ENCODE results near the gene SLC35F3.

DNA sequence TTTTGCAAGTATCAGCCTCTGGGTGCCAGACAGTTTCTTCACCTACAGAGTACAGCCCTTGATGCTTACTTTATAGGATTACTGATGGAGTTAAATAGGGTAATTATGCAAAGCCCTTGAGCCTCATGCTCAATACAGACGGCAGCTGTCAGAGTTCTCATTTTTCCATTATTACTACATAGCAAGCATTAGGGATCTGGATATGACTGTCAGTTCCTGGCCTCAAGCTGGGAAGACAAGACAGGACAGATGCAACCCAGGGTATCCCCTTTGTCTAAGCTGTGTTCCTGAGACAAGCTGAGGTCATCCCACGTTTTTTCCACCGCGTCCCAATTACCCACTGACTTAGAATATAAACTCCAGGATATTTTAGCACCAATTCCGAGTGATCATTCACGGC lies 94.4 kb downstream of the SLC35F3 start:
- no peak for TF ChIP-seq TAF1 (IDR thresholded peaks at IDR 0.05; ENCODE audit: borderline replicate concordance, insufficient read depth, low read length)
- TF ChIP-seq, protein P1, sequence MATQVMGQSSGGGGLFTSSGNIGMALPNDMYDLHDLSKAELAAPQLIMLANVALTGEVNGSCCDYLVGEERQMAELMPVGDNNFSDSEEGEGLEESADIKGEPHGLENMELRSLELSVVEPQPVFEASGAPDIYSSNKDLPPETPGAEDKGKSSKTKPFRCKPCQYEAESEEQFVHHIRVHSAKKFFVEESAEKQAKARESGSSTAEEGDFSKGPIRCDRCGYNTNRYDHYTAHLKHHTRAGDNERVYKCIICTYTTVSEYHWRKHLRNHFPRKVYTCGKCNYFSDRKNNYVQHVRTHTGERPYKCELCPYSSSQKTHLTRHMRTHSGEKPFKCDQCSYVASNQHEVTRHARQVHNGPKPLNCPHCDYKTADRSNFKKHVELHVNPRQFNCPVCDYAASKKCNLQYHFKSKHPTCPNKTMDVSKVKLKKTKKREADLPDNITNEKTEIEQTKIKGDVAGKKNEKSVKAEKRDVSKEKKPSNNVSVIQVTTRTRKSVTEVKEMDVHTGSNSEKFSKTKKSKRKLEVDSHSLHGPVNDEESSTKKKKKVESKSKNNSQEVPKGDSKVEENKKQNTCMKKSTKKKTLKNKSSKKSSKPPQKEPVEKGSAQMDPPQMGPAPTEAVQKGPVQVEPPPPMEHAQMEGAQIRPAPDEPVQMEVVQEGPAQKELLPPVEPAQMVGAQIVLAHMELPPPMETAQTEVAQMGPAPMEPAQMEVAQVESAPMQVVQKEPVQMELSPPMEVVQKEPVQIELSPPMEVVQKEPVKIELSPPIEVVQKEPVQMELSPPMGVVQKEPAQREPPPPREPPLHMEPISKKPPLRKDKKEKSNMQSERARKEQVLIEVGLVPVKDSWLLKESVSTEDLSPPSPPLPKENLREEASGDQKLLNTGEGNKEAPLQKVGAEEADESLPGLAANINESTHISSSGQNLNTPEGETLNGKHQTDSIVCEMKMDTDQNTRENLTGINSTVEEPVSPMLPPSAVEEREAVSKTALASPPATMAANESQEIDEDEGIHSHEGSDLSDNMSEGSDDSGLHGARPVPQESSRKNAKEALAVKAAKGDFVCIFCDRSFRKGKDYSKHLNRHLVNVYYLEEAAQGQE (IDR thresholded peaks at IDR 0.05; ENCODE audit: insufficient read depth in 1 of 2, low read depth in 2 of 2, low read length in 2 of 2) = no peak
- TF ChIP-seq POLR2AphosphoS5 (IDR thresholded peaks at IDR 0.05; ENCODE audit: low read depth, low read length) = no peak

Data from PFSK-1 (cell line).